GM12878 (cell line): Measurements from ENCODE around the gene RNASEH2B. TPM values are rescaled to one million over a fixed set of nuclear protein-coding genes. Genes with fewer than 3 reads are reported as not detected.
A peak's percentile ranks its signal among the peaks of the same experiment; 100 is the strongest.

Experiments used
- ATAC-seq: fragments of 200-7000 bp; cut with Tn5 transposase; 3 replicates; pipeline ENCODE4 v1.9.1; 2020; ENCODE audit warnings: mild to moderate bottlenecking, moderate library complexity
- BruUV-seq: library from RNA; stranded (reverse); fragments of 400-500 nt; replicated peaks from 2 replicates; lab custom pipeline; 2021; lab: Mats Ljungman, UMichigan
- CTCF ChIA-PET: fragments of 300-600 bp; sonication (Branson Sonifier 250); formaldehyde crosslinking; extraction: SDS; loops from one replicate; lab custom pipeline; 2021; ENCODE audit warnings: inconsistent platforms; lab: Yijun Ruan, JAX
- POLR2A ChIA-PET: fragments of 350-600 bp; formaldehyde crosslinking; extraction: SDS; loops from one replicate; lab custom pipeline; 2021; ENCODE audit warnings: inconsistent platforms; lab: Charles Lee
- RAD21 ChIA-PET: fragments of 300-600 bp; sonication (Branson Sonifier 250); formaldehyde crosslinking; loops from one replicate; lab custom pipeline; 2023; ENCODE audit warnings: antibody characterized with exemption; ENCODE audit not compliant: unreplicated experiment; lab: Charles Lee
- SMC1A ChIA-PET: fragments of 300-600 bp; sonication (Branson Sonifier 250); formaldehyde crosslinking; loops from one replicate; lab custom pipeline; 2023; ENCODE audit not compliant: unreplicated experiment, uncharacterized antibody; lab: Charles Lee
- DNase-seq: peaks from one replicate; pipeline ENCODE4 v3.0.0-alpha.2; 2011; ENCODE audit warnings: low read depth, low spot score
- FAIRE-seq: peaks from 3 replicates; lab custom pipeline; 2011; peaks lifted over from hg19 to GRCh38; lab: Jason Lieb, UNC
- H2AFZ ChIP-seq: 2 replicates; pipeline ENCODE4 v1.6.0; 2011; ENCODE audit warnings: low read depth, low read length, control low read depth; ENCODE audit not compliant: control insufficient read depth
- H3K27ac ChIP-seq: 2 replicates; pipeline ENCODE4 v1.5.1; 2011; ENCODE audit warnings: control low read depth; ENCODE audit not compliant: control insufficient read depth, insufficient read depth
- H3K27me3 ChIP-seq, 2 experiments: replicated peaks in 1 of 2; 2 replicates each; pipeline versions ENCODE4 v1.6.0 to v1.6.1; 2011; ENCODE audit warnings: low read length in 1 of 2; ENCODE audit not compliant: control insufficient read depth in 2 of 2, insufficient read depth in 2 of 2
- H3K36me3 ChIP-seq, 2 experiments: 2 replicates each; pipeline ENCODE4 v1.5.1; 2011; ENCODE audit warnings: low read length in 1 of 2; ENCODE audit not compliant: control insufficient read depth in 2 of 2, insufficient read depth in 2 of 2
- H3K4me1 ChIP-seq: 2 replicates; pipeline ENCODE4 v1.6.1; 2011; ENCODE audit warnings: mild to moderate bottlenecking, low read length, moderate library complexity, mixed read lengths; ENCODE audit not compliant: control insufficient read depth, insufficient read depth
- H3K4me2 ChIP-seq: 2 replicates; pipeline ENCODE4 v1.6.0; 2011; ENCODE audit warnings: control low read depth; ENCODE audit not compliant: control insufficient read depth, insufficient read depth
- H3K4me3 ChIP-seq: fragments of 200-600 bp; sonication (generic); 2 replicates; pipeline ENCODE4 v1.5.1; 2016
- H3K79me2 ChIP-seq: 2 replicates; pipeline ENCODE4 v1.6.0; 2011; ENCODE audit warnings: low read length; ENCODE audit not compliant: control insufficient read depth, insufficient read depth
- H3K9ac ChIP-seq: 2 replicates; pipeline ENCODE4 v1.8.0; 2011; ENCODE audit warnings: low read length, control low read depth, mixed read lengths; ENCODE audit not compliant: control insufficient read depth, insufficient read depth
- H3K9me3 ChIP-seq: replicated peaks from 3 replicates; pipeline ENCODE4 v1.5.1; 2011; ENCODE audit warnings: mild to moderate bottlenecking, low read length; ENCODE audit not compliant: control insufficient read depth, insufficient read depth
- H4K20me1 ChIP-seq: 2 replicates; pipeline ENCODE4 v1.6.0; 2011; ENCODE audit not compliant: control insufficient read depth, insufficient read depth
- BHLHE40 ChIP-seq, 2 experiments: fragments of 450-650 bp in 1 of 2; IDR thresholded peaks; 2 replicates each; pipeline ENCODE4 v1.6.1; 2011 to 2017; ENCODE audit warnings: low read depth in 2 of 2, borderline replicate concordance in 1 of 2, improper control_type of control experiment in 1 of 2, low read length in 1 of 2, mild to moderate bottlenecking in 1 of 2
- BRCA1 ChIP-seq: IDR thresholded peaks from 2 replicates; pipeline ENCODE4 v1.6.1; 2011; ENCODE audit warnings: low read depth, low read length, improper control_type of control experiment
- CBX3 ChIP-seq: fragments of 200-600 bp; sonication (generic); IDR thresholded peaks from 2 replicates; pipeline ENCODE4 v1.6.1; 2016; ENCODE audit warnings: low read depth, borderline replicate concordance
- CBX5 ChIP-seq: sonication (generic); IDR thresholded peaks from 2 replicates; pipeline ENCODE4 v1.6.1; 2016; ENCODE audit warnings: low read depth, moderate library complexity, mild to moderate bottlenecking, inconsistent platforms
- EZH2 ChIP-seq: IDR thresholded peaks from 2 replicates; pipeline ENCODE4 v1.6.1; 2012; ENCODE audit warnings: low read depth, mild to moderate bottlenecking, control low read depth, inconsistent platforms, low read length, borderline replicate concordance; ENCODE audit not compliant: control insufficient read depth
- FOS ChIP-seq: IDR thresholded peaks from 3 replicates; pipeline ENCODE4 v1.6.1; 2011; ENCODE audit warnings: borderline replicate concordance; ENCODE audit not compliant: insufficient read length; ENCODE audit errors: extremely low read depth
- FOXK2 ChIP-seq: fragments of 450-650 bp; IDR thresholded peaks from 2 replicates; pipeline ENCODE4 v1.6.1; 2017; ENCODE audit warnings: mild to moderate bottlenecking, moderate library complexity
- MTA2 ChIP-seq: fragments of 450-650 bp; IDR thresholded peaks from 2 replicates; pipeline ENCODE4 v1.6.1; 2016; ENCODE audit warnings: low read depth, mild to moderate bottlenecking, moderate library complexity
- RB1 ChIP-seq: fragments of 450-650 bp; formaldehyde crosslinking; IDR thresholded peaks from 2 replicates; pipeline ENCODE4 v1.6.1; 2017; ENCODE audit warnings: mild to moderate bottlenecking, borderline replicate concordance
- RCOR1 ChIP-seq: conservative IDR thresholded peaks from 2 replicates; pipeline ENCODE4 v1.6.1; 2012; ENCODE audit warnings: low read depth, low read length, improper control_type of control experiment
- SMARCA5 ChIP-seq: fragments of 450-650 bp; IDR thresholded peaks from 2 replicates; pipeline ENCODE4 v1.6.1; 2017; ENCODE audit warnings: mild to moderate bottlenecking
- SRF ChIP-seq, 2 experiments: IDR thresholded peaks; 2 replicates each; pipeline ENCODE4 v1.6.1; 2011; ENCODE audit warnings: low read depth in 2 of 2, low read length in 2 of 2, mild to moderate bottlenecking in 1 of 2, moderate library complexity in 1 of 2
- TCF12 ChIP-seq: IDR thresholded peaks from 2 replicates; pipeline ENCODE4 v1.6.1; 2011; ENCODE audit warnings: low read depth, mild to moderate bottlenecking, low read length
- WGBS: methylation state at CpG from one replicate; pipeline ENCODE4 v1.1.6; 2016; ENCODE audit warnings: low lambda C conversion rate; ENCODE audit not compliant: insufficient replicate concordance, insufficient coverage; ENCODE audit errors: missing lambda C conversion rate; 5-methylcytosine and 5-hydroxymethylcytosine counted together
- in situ Hi-C: fragments of 300-500 bp; cut with MboI; formaldehyde crosslinking; loops from 9 replicates; pipeline ENCODE4 v1.14.3; 2018; ENCODE audit warnings: mixed read lengths
- intact Hi-C: fragments of 100-400 bp; cut with micrococcal nuclease; formaldehyde crosslinking; loops from one replicate; pipeline ENCODE4 v1.14.2; 2022; ENCODE audit not compliant: unreplicated experiment
- polyA plus RNA-seq, 11 experiments: library from polyadenylated mRNA; depleted of rRNA in 4 of 11; unstranded in 6 of 11; stranded (reverse) in 5 of 11; fragments of >200 nt; fragmentation: Nextera tagmentation in 4 of 11; fragmentation: Illumina TruSeq in 1 of 11; extraction: Ambion mirVana in 4 of 11; extraction: Trizol in 1 of 11; gene quantifications; 1 replicate in 1 of 11; 2 replicates in 10 of 11; pipeline versions ENCODE4 v1.2.1 to v1.2.3, GENCODE V29; 2011 to 2016; ENCODE audit warnings: inconsistent platforms in 2 of 11, missing spikeins in 2 of 11, low read depth in 1 of 11
- total RNA-seq, 4 experiments: library from RNA; depleted of rRNA in 3 of 4; stranded (reverse); fragments of >200 nt in 3 of 4; fragmentation: Illumina TruSeq in 1 of 4; extraction: Trizol in 1 of 4; gene quantifications; 2 replicates each; pipeline versions ENCODE4 v1.2.1 to v1.2.3, GENCODE V29; 2013 to 2021

The RNASEH2B gene
- total and polyA plus RNA-seq, 10 of the 15 experiments (the other 5 are each of a cell fraction or from before 2014, with no cell fraction given): 64.9 to 148 (median 97.3) TPM

GRCh38 chr13:50923272-50923671, 13.7 kb downstream of the RNASEH2B start:
- no TSS peak for BruUV-seq
- in situ Hi-C loops: no loop called here
- FAIRE-seq: no peak
- peak; percentile 89; the same call in 1 of the 2 replicates for TF ChIP-seq CBX5
- 0 out of 2 replicates have a peak, but pooled peaks have one; percentile 46 for TF ChIP-seq CBX3
- TF ChIP-seq EZH2: no peak
- no peak for TF ChIP-seq SMARCA5
- no peak for TF ChIP-seq SRF (IDR thresholded peaks at IDR 0.05; ENCODE audit: low read depth in 2 of 2, low read length in 2 of 2)
- TF ChIP-seq, all 136 proteins: peak for 2
- H2AFZ ChIP-seq: no peak overlapping the region
- H3K9me3 ChIP-seq: peaks cover 27% of the 10 kb centered on the region
- H3K9ac ChIP-seq: no peak overlapping the region
- no peaks in the 10 kb centered on the region for H4K20me1 ChIP-seq
- ATAC-seq (no peak), DNase-seq (no peak)
- H3K27ac ChIP-seq: no peak overlapping the region
- no peak overlapping the region for H3K4me3 ChIP-seq
- intact Hi-C loops: no loop called here
- H3K79me2 ChIP-seq: peaks cover 48% of the 10 kb centered on the region
- peaks cover 3% of the 10 kb centered on the region; the same call in 1 of the 2 replicates for H3K4me1 ChIP-seq
- POLR2A ChIA-PET: no interaction called here
- H3K36me3 ChIP-seq: no peaks in the 10 kb centered on the region; a peak in 1 of 4 replicates
- H3K27me3 ChIP-seq: no peaks in the 10 kb centered on the region
- no peak overlapping the region for H3K4me2 ChIP-seq
- SMC1A ChIA-PET: no interaction called here
- WGBS: 87% methylated on average over 1 of the region's 1 CpG
- CTCF ChIA-PET: interaction anchor here (0.5 to 1.7 kb wide), 3 partner anchors 7 to 25 kb away, joined by 3 to 7 read pairs (median 3); no protein-coding TSS in a partner anchor
- RAD21 ChIA-PET: interaction anchor here (1.7 kb wide), 1 partner anchor 11 kb away, joined by 5 read pairs; no protein-coding TSS in a partner anchor

DNA sequence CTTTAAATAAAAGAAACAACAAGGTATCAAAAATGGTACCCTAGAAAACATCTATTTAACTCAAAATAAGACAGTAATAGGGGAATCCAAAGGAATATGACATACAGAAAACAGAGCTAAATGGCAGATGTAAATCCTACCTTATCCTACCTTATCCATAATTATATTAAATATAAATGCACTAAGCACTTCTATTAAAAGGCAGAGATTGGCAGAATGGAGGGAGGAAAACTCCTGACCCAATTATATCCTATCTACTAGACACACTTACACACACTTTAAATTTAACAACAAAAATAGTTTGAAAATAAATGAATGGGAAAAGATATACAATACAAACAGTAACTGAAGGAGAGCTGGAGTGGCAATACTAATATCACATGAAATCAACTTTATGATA, 14.4 kb downstream of the RNASEH2B start:
- DNase-seq (no peak), FAIRE-seq (no peak), ATAC-seq (no peak)
- no peak for TF ChIP-seq CBX5
- TF ChIP-seq MTA2: no peak
- TF ChIP-seq RB1: no peak
- TF ChIP-seq RCOR1: no peak
- no peak for TF ChIP-seq BRCA1
- TF ChIP-seq BHLHE40 (IDR thresholded peaks at IDR 0.05; ENCODE audit: borderline replicate concordance in 1 of 2, low read depth in 2 of 2, low read length in 1 of 2): no peak
- no peak for TF ChIP-seq TCF12
- TF ChIP-seq FOXK2: no peak
- TF ChIP-seq FOS: no peak
- in situ Hi-C loops: no loop called here
- peaks cover 41% of the 10 kb centered on the region for H3K79me2 ChIP-seq
- H3K9ac ChIP-seq: no peak overlapping the region
- RAD21 ChIA-PET: interaction anchor here (1.7 kb wide), 1 partner anchor 12 kb away, joined by 5 read pairs; no protein-coding TSS in a partner anchor
- no peaks in the 10 kb centered on the region; a peak in 1 of 4 replicates for H3K36me3 ChIP-seq
- no TSS peak for BruUV-seq
- H3K4me2 ChIP-seq: no peak overlapping the region
- H3K27me3 ChIP-seq: no peaks in the 10 kb centered on the region
- H3K4me1 ChIP-seq: peaks cover 3% of the 10 kb centered on the region; the same call in 1 of the 2 replicates
- H3K27ac ChIP-seq: no peak overlapping the region
- intact Hi-C loops: no loop called here
- no peak overlapping the region for H3K4me3 ChIP-seq
- SMC1A ChIA-PET: no interaction called here
- H4K20me1 ChIP-seq: no peaks in the 10 kb centered on the region
- peaks cover 27% of the 10 kb centered on the region for H3K9me3 ChIP-seq
- CTCF ChIA-PET: interaction anchor here (0.5 to 1.7 kb wide), 3 partner anchors 8 to 26 kb away, joined by 3 to 7 read pairs (median 3); no protein-coding TSS in a partner anchor
- no peak overlapping the region for H2AFZ ChIP-seq
- POLR2A ChIA-PET: no interaction called here
